Astrocyte of the cerebellum (primary cell): ENCODE measurements around the gene STPG4.

Experiments
- DNase-seq: peaks from one replicate; pipeline ENCODE4 v3.0.0-alpha.2; 2011; ENCODE audit warnings: low read depth
- H3K4me3 ChIP-seq: 2 replicates; pipeline ENCODE4 v1.5.1; 2011; ENCODE audit warnings: mild to moderate bottlenecking, low read depth, low read length, moderate library complexity
- in situ Hi-C: cut with HindIII; loops from 2 replicates; pipeline ENCODE4 v1.10.0; 2017; ENCODE audit warnings: low sequenced_read_pairs
- TF ChIP-seq, protein P1 (sequence below): IDR thresholded peaks from 2 replicates; pipeline ENCODE4 v1.5.1; 2012; ENCODE audit warnings: low read length, low read depth, moderate library complexity, mild to moderate bottlenecking; ENCODE audit errors: missing control alignments

The STPG4 gene

DNA sequence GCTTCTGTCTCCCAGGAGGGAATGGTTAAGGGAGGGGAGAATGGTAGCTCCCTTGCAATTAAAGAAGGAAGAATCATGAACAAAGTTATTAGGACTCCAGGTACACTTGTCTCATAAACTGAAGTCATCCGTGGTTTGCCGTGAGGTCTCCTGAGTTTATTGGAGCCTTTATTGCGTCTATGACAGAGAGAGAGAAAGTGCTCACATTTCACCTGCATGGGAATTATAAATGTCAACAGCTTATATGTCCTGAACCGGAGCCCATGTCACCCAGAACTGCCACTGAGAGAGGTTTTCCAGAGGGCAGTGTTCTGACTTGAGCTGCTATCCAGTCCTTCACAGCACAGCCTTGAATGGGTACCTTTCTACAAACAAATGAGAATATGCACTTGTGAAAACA, 104.3 kb downstream of the STPG4 start:
- TF ChIP-seq, protein P1, sequence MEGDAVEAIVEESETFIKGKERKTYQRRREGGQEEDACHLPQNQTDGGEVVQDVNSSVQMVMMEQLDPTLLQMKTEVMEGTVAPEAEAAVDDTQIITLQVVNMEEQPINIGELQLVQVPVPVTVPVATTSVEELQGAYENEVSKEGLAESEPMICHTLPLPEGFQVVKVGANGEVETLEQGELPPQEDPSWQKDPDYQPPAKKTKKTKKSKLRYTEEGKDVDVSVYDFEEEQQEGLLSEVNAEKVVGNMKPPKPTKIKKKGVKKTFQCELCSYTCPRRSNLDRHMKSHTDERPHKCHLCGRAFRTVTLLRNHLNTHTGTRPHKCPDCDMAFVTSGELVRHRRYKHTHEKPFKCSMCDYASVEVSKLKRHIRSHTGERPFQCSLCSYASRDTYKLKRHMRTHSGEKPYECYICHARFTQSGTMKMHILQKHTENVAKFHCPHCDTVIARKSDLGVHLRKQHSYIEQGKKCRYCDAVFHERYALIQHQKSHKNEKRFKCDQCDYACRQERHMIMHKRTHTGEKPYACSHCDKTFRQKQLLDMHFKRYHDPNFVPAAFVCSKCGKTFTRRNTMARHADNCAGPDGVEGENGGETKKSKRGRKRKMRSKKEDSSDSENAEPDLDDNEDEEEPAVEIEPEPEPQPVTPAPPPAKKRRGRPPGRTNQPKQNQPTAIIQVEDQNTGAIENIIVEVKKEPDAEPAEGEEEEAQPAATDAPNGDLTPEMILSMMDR: no peak
- no peak overlapping the region for H3K4me3 ChIP-seq
- in situ Hi-C loops: no loop called here
- DNase-seq: no peak

- in situ Hi-C loops: no loop called here
- H3K4me3 ChIP-seq: no peak overlapping the region
- TF ChIP-seq, protein P1: no peak
- no peak for DNase-seq
Observed at GRCh38 chr2:47050021-47050760, 104.9 kb downstream of the STPG4 start.

DNA sequence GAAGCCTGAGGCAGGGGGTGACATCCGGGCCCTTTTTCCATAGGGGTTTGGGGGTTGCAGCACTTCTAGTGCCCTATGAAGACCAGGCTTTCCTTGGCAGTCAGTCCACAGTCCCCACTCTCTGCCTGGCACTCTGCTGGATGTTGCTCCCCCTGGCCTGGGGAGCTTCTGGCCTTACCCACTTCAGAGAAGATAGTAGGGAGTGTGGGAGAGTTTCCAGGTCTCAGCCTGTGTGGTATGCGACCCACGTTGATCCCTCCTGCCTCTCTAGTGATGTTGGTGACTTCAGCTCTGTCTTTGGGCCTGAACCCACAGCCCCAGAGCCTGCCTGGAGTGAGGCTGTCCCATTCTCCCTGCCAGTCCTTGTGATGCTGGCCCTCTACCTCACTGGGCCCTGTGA, 105.6 kb downstream of the STPG4 start:
- no peak overlapping the region for H3K4me3 ChIP-seq
- in situ Hi-C loops: no loop called here
- DNase-seq: no peak
- TF ChIP-seq, protein P1: no peak

DNA sequence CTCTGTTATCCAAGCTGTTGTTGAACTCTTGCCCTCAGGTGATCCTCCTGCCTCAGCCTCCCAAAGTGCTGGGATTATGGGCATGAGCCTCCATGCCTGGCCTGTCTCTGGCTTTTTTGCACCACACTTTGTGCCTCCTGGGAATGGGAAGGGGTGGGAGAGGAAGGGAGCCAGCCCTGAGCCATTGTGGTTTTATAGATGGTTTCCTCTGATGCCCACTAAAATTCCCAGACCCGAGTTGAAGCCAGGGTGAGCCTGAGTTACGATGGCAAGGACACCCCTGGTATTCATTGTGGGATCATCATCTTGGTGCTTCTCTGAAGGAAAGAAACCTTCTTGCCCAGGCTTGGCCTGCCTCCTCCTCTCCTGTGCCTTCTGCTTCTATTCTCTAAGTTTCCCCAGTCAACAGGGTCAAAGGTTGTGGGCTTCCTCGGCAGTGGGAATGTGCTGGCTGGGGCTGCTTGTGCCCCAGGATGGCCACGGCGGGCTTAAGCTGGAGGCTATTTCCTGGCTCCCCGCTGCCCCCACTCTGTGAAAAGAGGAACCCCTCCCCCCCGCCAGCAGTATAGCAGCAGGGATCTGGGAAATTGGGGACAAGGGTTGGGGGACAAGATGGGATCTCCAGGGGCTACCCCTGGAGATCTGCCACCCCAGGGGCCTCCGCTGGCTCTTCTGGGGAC, 106.2 kb downstream of the STPG4 start:
- TF ChIP-seq, protein P1: peak; percentile 8
- DNase-seq: no peak

DNA sequence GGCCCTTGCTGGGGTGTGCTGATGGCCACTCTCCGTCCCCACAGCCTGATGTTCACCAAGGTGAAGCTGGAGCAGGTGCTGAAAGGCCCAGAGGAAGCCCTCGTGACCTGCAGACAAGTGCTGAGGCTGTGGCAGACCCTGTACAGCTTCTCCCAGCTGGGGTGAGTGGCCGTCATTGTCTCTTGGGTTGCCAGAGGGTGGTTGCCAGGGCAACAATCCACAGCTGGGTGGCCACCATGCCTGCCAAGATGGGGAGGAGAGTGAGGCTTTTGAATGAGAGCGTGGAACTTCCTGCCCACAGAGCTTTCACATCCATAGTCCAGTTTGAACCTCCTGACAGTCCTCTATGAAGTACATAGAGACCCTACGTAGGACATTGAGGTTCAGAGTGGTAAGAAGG, 108.8 kb downstream of the STPG4 start:
- TF ChIP-seq, protein P1: no peak
- in situ Hi-C loops: no loop called here
- H3K4me3 ChIP-seq: no peak overlapping the region
- no peak for DNase-seq

More for the DNA sequence above, 106.2 kb downstream of the STPG4 start:
- no peak overlapping the region for H3K4me3 ChIP-seq
- in situ Hi-C loops: no loop called here

- TF ChIP-seq, protein P1: no peak
- no peak for DNase-seq
- H3K4me3 ChIP-seq: no peak overlapping the region
- in situ Hi-C loops: no loop called here
Observed at GRCh38 chr2:47043891-47044239, 111.2 kb downstream of the STPG4 start.
